ENCODE data around the gene HYDIN. TPM values are rescaled to one million over a fixed set of nuclear protein-coding genes. Genes with fewer than 3 reads are reported as not detected.
A peak's percentile ranks its signal among the peaks of the same experiment; 100 is the strongest.

The HYDIN gene
- total and polyA plus RNA-seq, 7 experiments from 2014 or later, result 0.13 to 0.89 (median 0.32) TPM; not detected in 4

DNA sequence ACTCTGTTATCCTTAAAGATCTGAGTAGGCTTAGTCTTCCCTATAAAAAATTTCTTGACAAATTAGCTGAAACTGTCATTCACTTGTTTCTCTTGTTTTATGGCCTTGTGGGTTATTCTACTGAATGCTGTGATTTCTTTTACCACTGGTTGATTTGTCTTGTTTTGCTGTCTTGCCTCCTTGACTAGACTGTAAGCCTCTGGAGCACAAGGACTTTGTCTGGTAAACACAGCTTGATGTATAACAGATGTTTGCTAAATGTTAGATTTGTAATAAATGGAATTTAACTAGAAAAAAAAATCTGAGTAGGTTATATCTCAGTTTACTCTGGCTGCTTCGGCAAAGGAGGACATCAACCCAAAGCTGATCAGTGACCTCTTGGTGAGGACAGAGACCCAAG lies 451.2 kb downstream of the HYDIN start:
- no peaks in the 10 kb centered on the region for H3K27me3 ChIP-seq (ENCODE audit: control insufficient read depth in 2 of 2, insufficient read depth in 2 of 2, low read length in 2 of 2)
- no peaks in the 10 kb centered on the region for H3K9me3 ChIP-seq (ENCODE audit: control insufficient read depth in 2 of 3, low read length in 3 of 3)
- H3K27me3 Mint-ChIP-seq, result no peaks in the 10 kb centered on the region
- no peaks in the 10 kb centered on the region for H3K4me1 ChIP-seq (ENCODE audit: control insufficient read depth in 2 of 2, insufficient read depth in 2 of 2, low read length in 2 of 2)
- no peak overlapping the region for H3K4me3 ChIP-seq (ENCODE audit: low read length)
- ATAC-seq (no peak), DNase-seq (no peak)
- H3K27ac Mint-ChIP-seq, result no peak overlapping the region
- intact Hi-C loops (cut with micrococcal nuclease), result no loop called here
- ChIA-PET POLR2A (no interaction called here), CTCF (interaction anchor here (1.2 kb wide), 1 partner anchor 8 kb away, joined by 5 read pairs; no protein-coding TSS in a partner anchor)
- peaks cover 13 to 69% (median 34%) of the 10 kb centered on the region in 5 donors for H3K36me3 Mint-ChIP-seq
- no peaks in the 10 kb centered on the region for H3K9me3 Mint-ChIP-seq
- H3K4me3 Mint-ChIP-seq, result no peak overlapping the region
- peaks cover 0 to 4% (median 0%) of the 10 kb centered on the region in 7 donors for H3K4me1 Mint-ChIP-seq
- peaks cover 16 to 79% (median 36%) of the 10 kb centered on the region in 3 experiments for H3K36me3 ChIP-seq (ENCODE audit: control insufficient read depth in 2 of 3, insufficient read depth in 3 of 3, low read length in 3 of 3)
- H3K27ac ChIP-seq (ENCODE audit: low read depth, low read length), result no peak overlapping the region

DNA sequence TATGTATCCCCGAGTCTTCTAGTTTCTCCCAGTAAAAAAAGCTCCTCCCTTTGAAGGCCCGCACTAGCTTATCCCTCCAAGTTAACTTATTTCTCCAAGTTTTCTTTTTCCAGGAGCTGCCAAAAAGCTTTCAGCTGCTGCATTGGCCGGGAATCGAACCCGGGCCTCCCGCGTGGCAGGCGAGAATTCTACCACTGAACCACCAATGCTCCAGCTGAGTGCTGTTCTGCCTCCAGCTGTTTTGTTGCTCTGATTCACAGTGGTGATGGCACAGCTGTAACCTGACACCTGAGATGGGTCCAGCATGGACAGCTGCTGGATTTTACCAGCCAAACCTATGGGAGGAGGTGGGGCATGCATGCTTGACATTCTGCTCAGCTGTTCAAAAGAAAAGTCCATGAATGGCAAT lies 451.6 kb downstream of the HYDIN start:
- no peak for DNase-seq
- Mint-ChIP-seq H3K27ac (no peak overlapping the region), H3K36me3 (peaks cover 9 to 69% (median 34%) of the 10 kb centered on the region in 5 donors), H3K4me3 (no peak overlapping the region), H3K9me3 (no peaks in the 10 kb centered on the region), H3K4me1 (peaks cover 0 to 4% (median 0%) of the 10 kb centered on the region in 7 donors), H3K27me3 (no peaks in the 10 kb centered on the region)
- no peaks in the 10 kb centered on the region for H3K27me3 ChIP-seq (ENCODE audit: control insufficient read depth in 2 of 2, insufficient read depth in 2 of 2, low read length in 2 of 2)
- no peaks in the 10 kb centered on the region for H3K9me3 ChIP-seq (ENCODE audit: control insufficient read depth in 2 of 3, low read length in 3 of 3)
- H3K4me1 ChIP-seq (ENCODE audit: control insufficient read depth in 2 of 2, insufficient read depth in 2 of 2, low read length in 2 of 2), result no peaks in the 10 kb centered on the region
- H3K27ac ChIP-seq (ENCODE audit: low read depth, low read length), result no peak overlapping the region
- H3K4me3 ChIP-seq (ENCODE audit: low read length), result no peak overlapping the region
- ATAC-seq, result no peak
- POLR2A ChIA-PET, result no interaction called here
- H3K36me3 ChIP-seq (ENCODE audit: control insufficient read depth in 2 of 3, insufficient read depth in 3 of 3, low read length in 3 of 3), result peaks cover 19 to 79% (median 32%) of the 10 kb centered on the region in 3 experiments
- intact Hi-C loops (cut with micrococcal nuclease), result no loop called here
- CTCF ChIA-PET, result no interaction called here

DNA sequence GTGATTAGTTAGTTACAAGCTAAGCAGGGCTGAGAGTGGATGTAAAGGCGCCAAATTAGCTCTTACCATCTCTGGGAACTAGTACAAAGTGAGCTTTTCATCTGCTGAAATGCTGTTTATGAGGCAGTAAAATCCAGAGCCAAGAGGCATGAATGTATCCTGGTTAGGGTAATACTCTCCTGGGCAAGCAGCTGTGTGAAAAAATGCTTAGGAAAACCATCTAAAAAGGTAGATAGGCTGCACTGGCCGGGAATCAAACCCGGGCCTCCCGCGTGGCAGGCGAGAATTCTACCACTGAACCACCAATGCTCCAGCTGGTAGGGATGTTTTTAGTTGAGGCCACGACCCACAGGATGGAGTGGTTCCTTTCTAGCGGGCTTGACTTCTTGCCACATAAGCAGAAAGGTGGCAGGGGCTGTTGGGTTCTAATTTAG lies 452.5 kb downstream of the HYDIN start:
- Histone ChIP-seq H3K9me3 (ENCODE audit: control insufficient read depth in 2 of 3, low read length in 3 of 3) (no peaks in the 10 kb centered on the region), H3K4me3 (ENCODE audit: low read length) (no peak overlapping the region), H3K36me3 (ENCODE audit: control insufficient read depth in 2 of 3, insufficient read depth in 3 of 3, low read length in 3 of 3) (peaks cover 19 to 75% (median 26%) of the 10 kb centered on the region in 3 experiments), H3K27me3 (ENCODE audit: control insufficient read depth in 2 of 2, insufficient read depth in 2 of 2, low read length in 2 of 2) (no peaks in the 10 kb centered on the region), H3K4me1 (ENCODE audit: control insufficient read depth in 2 of 2, insufficient read depth in 2 of 2, low read length in 2 of 2) (no peaks in the 10 kb centered on the region), H3K27ac (ENCODE audit: low read depth, low read length) (no peak overlapping the region)
- DNase-seq (no peak), ATAC-seq (no peak)
- Mint-ChIP-seq H3K4me1 (peaks cover 0 to 4% (median 0%) of the 10 kb centered on the region in 7 donors), H3K36me3 (peaks cover 9 to 61% (median 34%) of the 10 kb centered on the region in 5 donors), H3K27me3 (no peaks in the 10 kb centered on the region), H3K27ac (no peak overlapping the region), H3K4me3 (no peak overlapping the region), H3K9me3 (no peaks in the 10 kb centered on the region)
- ChIA-PET CTCF (no interaction called here), POLR2A (no interaction called here)
- intact Hi-C loops (cut with micrococcal nuclease), result no loop called here

DNA sequence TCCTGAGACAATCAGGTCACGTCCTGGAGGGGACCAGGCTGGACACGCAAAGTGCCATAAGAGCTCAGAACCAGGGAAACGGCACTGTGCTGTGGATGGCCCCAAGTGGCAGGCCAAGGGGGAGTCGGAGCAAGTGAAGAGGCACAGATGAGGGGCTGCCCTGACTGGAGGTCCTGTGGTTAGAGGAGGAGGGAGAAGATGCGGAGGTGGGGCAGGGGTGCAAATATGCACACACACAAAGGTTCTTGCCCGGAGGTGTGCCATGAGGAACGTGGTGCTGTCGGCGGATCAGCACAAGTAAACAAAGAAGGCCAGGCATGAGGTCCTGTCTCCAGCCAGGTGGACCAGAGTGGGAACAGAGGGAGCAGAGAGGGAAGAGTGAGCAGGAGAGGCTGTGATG lies 453.0 kb downstream of the HYDIN start:
- Histone ChIP-seq H3K36me3 (ENCODE audit: control insufficient read depth in 2 of 3, insufficient read depth in 3 of 3, low read length in 3 of 3) (peaks cover 18 to 75% (median 22%) of the 10 kb centered on the region in 3 experiments), H3K9me3 (ENCODE audit: control insufficient read depth in 2 of 3, low read length in 3 of 3) (no peaks in the 10 kb centered on the region), H3K27me3 (ENCODE audit: control insufficient read depth in 2 of 2, insufficient read depth in 2 of 2, low read length in 2 of 2) (no peaks in the 10 kb centered on the region), H3K4me1 (ENCODE audit: control insufficient read depth in 2 of 2, insufficient read depth in 2 of 2, low read length in 2 of 2) (no peaks in the 10 kb centered on the region), H3K27ac (ENCODE audit: low read depth, low read length) (no peak overlapping the region), H3K4me3 (ENCODE audit: low read length) (no peak overlapping the region)
- no peak for ATAC-seq
- Mint-ChIP-seq H3K4me3 (no peak overlapping the region), H3K4me1 (peaks cover 0 to 4% (median 0%) of the 10 kb centered on the region in 7 donors), H3K36me3 (peaks cover 9 to 59% (median 34%) of the 10 kb centered on the region in 5 donors), H3K9me3 (no peaks in the 10 kb centered on the region), H3K27me3 (no peaks in the 10 kb centered on the region), H3K27ac (peak overlapping the region in 2 of 9 donors; percentile 49 to 68)
- no peak for DNase-seq
- ChIA-PET POLR2A (no interaction called here), CTCF (no interaction called here)
- intact Hi-C loops (cut with micrococcal nuclease), result no loop called here

DNA sequence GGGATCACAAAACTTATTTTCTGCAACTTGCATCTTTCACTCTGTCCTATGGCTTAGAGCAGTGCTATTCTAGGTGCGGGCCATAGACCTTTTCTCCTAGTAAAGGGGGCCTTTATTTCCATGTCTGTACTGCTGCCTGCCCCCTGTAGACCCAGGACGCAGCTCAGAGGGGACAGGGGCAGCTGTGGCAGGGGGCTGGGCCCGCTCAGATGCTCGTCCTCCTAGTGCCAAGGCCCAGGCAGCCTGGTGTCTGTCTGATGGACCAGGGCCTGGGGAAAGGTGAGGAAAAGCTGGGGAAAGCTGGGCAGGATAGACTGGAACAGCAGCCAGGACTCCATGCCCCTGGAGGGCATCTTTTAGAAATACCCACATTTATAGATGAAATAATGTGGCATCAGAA lies 455.1 kb downstream of the HYDIN start:
- Histone ChIP-seq H3K27me3 (ENCODE audit: control insufficient read depth in 2 of 2, insufficient read depth in 2 of 2, low read length in 2 of 2) (no peaks in the 10 kb centered on the region), H3K27ac (ENCODE audit: low read depth, low read length) (no peak overlapping the region), H3K9me3 (ENCODE audit: control insufficient read depth in 2 of 3, low read length in 3 of 3) (no peaks in the 10 kb centered on the region), H3K4me3 (ENCODE audit: low read length) (no peak overlapping the region), H3K36me3 (ENCODE audit: control insufficient read depth in 2 of 3, insufficient read depth in 3 of 3, low read length in 3 of 3) (peaks cover 5 to 66% (median 7%) of the 10 kb centered on the region in 3 experiments), H3K4me1 (ENCODE audit: control insufficient read depth in 2 of 2, insufficient read depth in 2 of 2, low read length in 2 of 2) (no peaks in the 10 kb centered on the region)
- ATAC-seq (no peak), DNase-seq (no peak)
- intact Hi-C loops (cut with micrococcal nuclease), result no loop called here
- Mint-ChIP-seq H3K4me3 (no peak overlapping the region), H3K4me1 (peaks cover 0 to 6% (median 0%) of the 10 kb centered on the region in 7 donors), H3K9me3 (no peaks in the 10 kb centered on the region), H3K36me3 (peaks cover 6 to 46% (median 20%) of the 10 kb centered on the region in 5 donors), H3K27me3 (no peaks in the 10 kb centered on the region), H3K27ac (peak overlapping the region in 1 of 9 donors; percentile 5)
- ChIA-PET POLR2A (no interaction called here), CTCF (no interaction called here)

DNA sequence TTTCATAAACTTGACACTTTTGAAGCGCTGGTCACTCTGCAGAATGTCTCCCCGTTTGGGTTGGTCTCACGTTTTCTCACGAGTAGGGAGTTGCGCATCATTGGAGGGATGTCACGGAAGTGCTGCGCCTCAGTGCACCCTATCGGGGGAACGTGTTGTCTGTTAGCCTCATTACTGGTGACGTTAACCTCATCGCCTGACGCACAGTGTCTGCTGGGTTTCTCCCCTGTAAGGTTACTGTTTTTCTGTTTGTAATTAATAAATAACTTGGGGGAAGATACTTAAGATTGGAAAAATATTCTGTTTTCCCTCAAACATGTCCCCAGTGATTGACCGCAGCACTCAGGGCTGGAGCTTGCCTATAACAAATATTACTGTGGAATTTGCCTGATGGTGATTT lies 456.3 kb downstream of the HYDIN start:
- Mint-ChIP-seq H3K9me3 (no peaks in the 10 kb centered on the region), H3K36me3 (peaks cover 5 to 45% (median 14%) of the 10 kb centered on the region in 5 donors), H3K27ac (peak overlapping the region in 1 of 9 donors; percentile 21), H3K4me3 (no peak overlapping the region), H3K27me3 (no peaks in the 10 kb centered on the region), H3K4me1 (peaks cover 0 to 8% (median 0%) of the 10 kb centered on the region in 7 donors)
- no peaks in the 10 kb centered on the region for H3K27me3 ChIP-seq (ENCODE audit: control insufficient read depth in 2 of 2, insufficient read depth in 2 of 2, low read length in 2 of 2)
- ATAC-seq (no peak), DNase-seq (no peak)
- peaks cover 5 to 66% (median 7%) of the 10 kb centered on the region in 3 experiments for H3K36me3 ChIP-seq (ENCODE audit: control insufficient read depth in 2 of 3, insufficient read depth in 3 of 3, low read length in 3 of 3)
- intact Hi-C loops (cut with micrococcal nuclease), result loop anchor here in 1 of 2 donors (5.0 kb wide), 1 partner anchor 77 kb away; no protein-coding TSS in a partner anchor
- ChIA-PET CTCF (interaction anchor here (1.2 kb wide), 1 partner anchor 23 kb away, joined by 3 read pairs; no protein-coding TSS in a partner anchor), POLR2A (no interaction called here)
- H3K27ac ChIP-seq (ENCODE audit: low read depth, low read length), result no peak overlapping the region
- no peaks in the 10 kb centered on the region for H3K9me3 ChIP-seq (ENCODE audit: control insufficient read depth in 2 of 3, low read length in 3 of 3)
- H3K4me3 ChIP-seq (ENCODE audit: low read length), result no peak overlapping the region
- no peaks in the 10 kb centered on the region for H3K4me1 ChIP-seq (ENCODE audit: control insufficient read depth in 2 of 2, insufficient read depth in 2 of 2, low read length in 2 of 2)

DNA sequence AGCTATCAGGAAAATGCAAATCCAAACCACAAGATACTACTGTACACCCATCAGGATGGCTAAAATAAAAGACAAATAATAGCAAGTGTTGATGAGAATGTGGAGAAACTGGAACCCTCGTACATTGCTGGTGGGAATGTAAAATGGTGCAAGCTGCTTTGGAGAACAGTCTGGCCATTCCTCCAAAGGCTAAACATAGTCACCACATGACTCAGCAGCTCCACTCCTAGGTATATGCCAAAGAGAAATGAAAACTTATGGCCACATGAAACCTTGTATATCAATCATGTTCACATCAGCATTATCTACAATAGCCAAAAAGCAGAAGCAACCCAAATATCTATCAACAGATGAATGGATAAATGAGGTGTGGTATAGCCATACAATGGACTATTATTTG lies 458.0 kb downstream of the HYDIN start:
- Histone ChIP-seq H3K4me3 (ENCODE audit: low read length) (no peak overlapping the region), H3K27me3 (ENCODE audit: control insufficient read depth in 2 of 2, insufficient read depth in 2 of 2, low read length in 2 of 2) (no peaks in the 10 kb centered on the region), H3K4me1 (ENCODE audit: control insufficient read depth in 2 of 2, insufficient read depth in 2 of 2, low read length in 2 of 2) (no peaks in the 10 kb centered on the region), H3K9me3 (ENCODE audit: control insufficient read depth in 2 of 3, low read length in 3 of 3) (no peaks in the 10 kb centered on the region), H3K27ac (ENCODE audit: low read depth, low read length) (no peak overlapping the region), H3K36me3 (ENCODE audit: control insufficient read depth in 2 of 3, insufficient read depth in 3 of 3, low read length in 3 of 3) (peaks cover 0 to 64% (median 3%) of the 10 kb centered on the region in 3 experiments)
- no peak for ATAC-seq
- Mint-ChIP-seq H3K27me3 (no peaks in the 10 kb centered on the region), H3K9me3 (no peaks in the 10 kb centered on the region), H3K36me3 (peaks cover 4 to 41% (median 8%) of the 10 kb centered on the region in 5 donors), H3K27ac (no peak overlapping the region), H3K4me1 (peaks cover 0 to 8% (median 0%) of the 10 kb centered on the region in 7 donors), H3K4me3 (no peak overlapping the region)
- POLR2A ChIA-PET, result no interaction called here
- intact Hi-C loops (cut with micrococcal nuclease), result loop anchor here in 1 of 2 donors (5.0 kb wide), 1 partner anchor 75 kb away; no protein-coding TSS in a partner anchor
- no peak for DNase-seq
- CTCF ChIA-PET, result interaction anchor here (0.7 to 2.8 kb wide), 3 partner anchors 76 to 119 kb away, joined by 3 to 12 read pairs (median 6); no protein-coding TSS in a partner anchor

Measured in naive thymus-derived CD4-positive, alpha-beta T cell (primary cell).